Gastrocnemius medialis (tissue), 4 donors: ENCODE data around the gene CEP170B.

Experiments
- CTCF ChIP-seq, 5 experiments: fragments of 450-650 bp in 3 of 5; fragments of 200-600 bp in 2 of 5; sonication (generic) in 2 of 5; IDR thresholded peaks in 4 of 5; conservative IDR thresholded peaks in 1 of 5; 1 replicate in 4 of 5; 2 replicates in 1 of 5; pipeline ENCODE4 v1.5.1; 2016 to 2019; ENCODE audit warnings: antibody characterized with exemption in 5 of 5, mild to moderate bottlenecking in 3 of 5, moderate library complexity in 3 of 5
- POLR2A ChIP-seq, 2 donors: fragments of 450-650 bp; IDR thresholded peaks; one replicate each; pipeline ENCODE4 v1.6.1; 2017; ENCODE audit warnings: antibody characterized with exemption in 2 of 2, mild to moderate bottlenecking in 2 of 2, moderate library complexity in 2 of 2

DNA sequence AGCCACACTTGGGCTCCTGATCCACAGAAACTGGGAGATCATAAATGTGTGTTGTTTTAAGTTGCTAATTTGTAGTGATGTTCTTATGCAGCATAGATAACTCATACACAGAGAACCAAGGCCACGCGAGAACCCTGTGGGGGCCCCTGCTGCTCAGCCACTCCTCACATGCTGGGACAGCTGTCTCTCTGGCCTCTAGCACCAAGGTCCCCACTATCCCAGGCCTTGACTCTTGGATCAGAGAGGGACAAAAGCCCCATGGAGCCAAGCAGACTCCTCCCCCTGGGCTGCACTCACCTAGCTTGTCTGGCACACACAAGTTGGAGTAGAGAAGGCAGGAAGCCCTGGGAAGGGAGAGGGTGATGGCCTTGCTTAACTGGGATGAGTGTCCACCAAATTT, 70.9 kb downstream of the CEP170B start:
- TF ChIP-seq POLR2A (IDR thresholded peaks at IDR 0.05) = no peak
- no peak for TF ChIP-seq CTCF (IDR thresholded peaks at IDR 0.05 in 4 of 5, conservative IDR thresholded peaks at IDR 0.05 in 1 of 5)
